ENCODE data around the gene PTPRCAP. TPM values are rescaled to one million over a fixed set of nuclear protein-coding genes. Genes with fewer than 3 reads are reported as not detected.

PTPRCAP gene
- total and polyA plus RNA-seq, 3 experiments from 2014 or later = 145 to 1,075 (median 163) TPM

- H3K4me1 ChIP-seq (ENCODE audit: insufficient read depth, low read length) = peaks cover 66% of the 10 kb centered on the region
These were observed 5.3 kb upstream of the PTPRCAP start for GRCh38 chr11:67442504-67443404.

DNA sequence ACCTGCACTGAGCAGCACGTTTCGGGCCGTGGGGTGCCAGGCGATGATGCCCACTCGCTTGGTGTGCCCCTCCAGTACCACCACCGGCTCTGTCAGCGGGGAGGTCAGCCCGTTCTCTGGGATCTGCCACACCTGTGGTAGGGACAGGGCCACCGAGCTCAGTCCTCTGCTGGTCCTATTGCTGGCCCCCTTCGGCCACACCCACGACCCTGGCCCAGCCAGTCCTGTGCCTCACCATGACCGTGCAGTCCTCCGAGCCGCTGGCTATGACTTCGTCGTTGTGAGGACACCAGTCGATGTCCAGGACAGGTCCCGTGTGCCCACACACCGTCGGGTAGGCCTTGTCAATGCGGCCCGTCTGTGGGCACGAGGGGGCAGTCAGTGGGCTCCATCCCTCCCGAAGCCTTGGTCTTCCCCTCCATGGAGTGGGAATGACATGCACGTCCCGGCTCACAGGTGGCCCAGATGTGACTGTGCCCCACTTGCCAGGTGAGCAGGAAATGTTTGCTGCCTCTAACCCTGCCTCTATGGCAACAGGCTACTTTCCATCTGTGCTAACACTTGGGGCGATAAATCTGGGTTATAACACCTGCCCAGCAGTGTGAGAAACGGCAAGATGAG lies 4.4 kb upstream of the PTPRCAP start:
- H3K9me3 ChIP-seq (ENCODE audit: low read length) = no peaks in the 10 kb centered on the region
- DNase-seq = peak in 2 of 5 donors; percentile 47 to 62
- Mint-ChIP-seq H3K9me3 (peaks cover 0 to 2% (median 0%) of the 10 kb centered on the region in 5 donors), H3K27ac (peak overlapping the region; percentile 74 to 97 (median 89)), H3K4me3 (peak overlapping the region; percentile 33 to 79 (median 65)), H3K36me3 (peaks cover 0 to 10% (median 0%) of the 10 kb centered on the region in 3 donors), H3K27me3 (peaks cover 0 to 1% of the 10 kb centered on the region in 2 donors), H3K4me1 (peaks cover 55 to 80% (median 60%) of the 10 kb centered on the region in 3 donors)
- no peak overlapping the region for H3K27ac ChIP-seq (ENCODE audit: low read depth, low read length)
- H3K4me3 ChIP-seq (ENCODE audit: low read length) = no peak overlapping the region
- ChIA-PET POLR2A (interaction anchor here (1.0 kb wide), 1 partner anchor 23 kb away, joined by 3 read pairs; no protein-coding TSS in a partner anchor), CTCF (interaction anchor here (0.8 to 0.9 kb wide), 3 partner anchors 26 to 51 kb away, joined by 3 to 5 read pairs (median 3); partner anchors contain the start of gene PPP1CA)
- no peaks in the 10 kb centered on the region for H3K36me3 ChIP-seq (ENCODE audit: insufficient read depth, low read length)
- H3K4me1 ChIP-seq (ENCODE audit: insufficient read depth, low read length) = peaks cover 57% of the 10 kb centered on the region
- no peaks in the 10 kb centered on the region for H3K27me3 ChIP-seq (ENCODE audit: insufficient read depth, low read length, poor library complexity, severe bottlenecking)

More at GRCh38 chr11:67442504-67443404, 5.3 kb upstream of the PTPRCAP start:
- peaks cover 0 to 2% (median 0%) of the 10 kb centered on the region in 5 donors for H3K9me3 Mint-ChIP-seq
- ChIA-PET POLR2A (interaction anchor here (0.6 to 1.7 kb wide), 8 partner anchors 8 to 269 kb away, joined by 3 to 6 read pairs (median 4); partner anchors contain the start of genes PITPNM1, PPP1CA, RAD9A and TBC1D10C), CTCF (interaction anchor here (1.9 kb wide), 1 partner anchor 51 kb away, joined by 5 read pairs; the partner anchor contains the start of gene RAD9A)
- DNase-seq = peak in 2 of 5 donors; percentile 17 to 29
- H3K27ac Mint-ChIP-seq = peak overlapping the region; percentile 76 to 97 (median 89)
- H3K27me3 Mint-ChIP-seq = peaks cover 0 to 1% of the 10 kb centered on the region in 2 donors
- Histone ChIP-seq H3K9me3 (ENCODE audit: low read length) (no peaks in the 10 kb centered on the region), H3K4me3 (ENCODE audit: low read length) (no peak overlapping the region), H3K27me3 (ENCODE audit: insufficient read depth, low read length, poor library complexity, severe bottlenecking) (no peaks in the 10 kb centered on the region), H3K36me3 (ENCODE audit: insufficient read depth, low read length) (no peaks in the 10 kb centered on the region), H3K27ac (ENCODE audit: low read depth, low read length) (peak overlapping the region; percentile 54)
- peaks cover 59 to 87% (median 64%) of the 10 kb centered on the region in 3 donors for H3K4me1 Mint-ChIP-seq
- H3K4me3 Mint-ChIP-seq = peak overlapping the region; percentile 48 to 79 (median 65)
- H3K36me3 Mint-ChIP-seq = peaks cover 0 to 2% (median 0%) of the 10 kb centered on the region in 3 donors

- Histone ChIP-seq H3K9me3 (ENCODE audit: low read length) (no peaks in the 10 kb centered on the region), H3K4me1 (ENCODE audit: insufficient read depth, low read length) (peaks cover 54% of the 10 kb centered on the region), H3K36me3 (ENCODE audit: insufficient read depth, low read length) (no peaks in the 10 kb centered on the region), H3K27ac (ENCODE audit: low read depth, low read length) (no peak overlapping the region), H3K27me3 (ENCODE audit: insufficient read depth, low read length, poor library complexity, severe bottlenecking) (no peaks in the 10 kb centered on the region), H3K4me3 (ENCODE audit: low read length) (no peak overlapping the region)
- ChIA-PET CTCF (interaction anchor here (0.8 to 5.5 kb wide), 5 partner anchors 27 to 65 kb away, joined by 3 to 59 read pairs (median 3); partner anchors contain the start of genes PPP1CA and TBC1D10C), POLR2A (interaction anchor here (0.6 to 1.0 kb wide), 2 partner anchors 24 to 48 kb away, joined by 3 to 4 read pairs; no protein-coding TSS in a partner anchor)
- H3K27me3 Mint-ChIP-seq = peaks cover 0 to 1% of the 10 kb centered on the region in 2 donors
- peak in 2 of 5 donors; percentile 25 to 43 for DNase-seq
- peak overlapping the region; percentile 77 to 97 (median 87) for H3K27ac Mint-ChIP-seq
- peak overlapping the region in 5 of 7 donors; percentile 30 to 99 (median 73) for H3K4me3 Mint-ChIP-seq
- peaks cover 0 to 2% (median 0%) of the 10 kb centered on the region in 5 donors for H3K9me3 Mint-ChIP-seq
- peaks cover 0 to 15% (median 0%) of the 10 kb centered on the region in 3 donors for H3K36me3 Mint-ChIP-seq
- peaks cover 52 to 79% (median 56%) of the 10 kb centered on the region in 3 donors for H3K4me1 Mint-ChIP-seq
These were observed 3.6 kb upstream of the PTPRCAP start for GRCh38 chr11:67441098-67441563.

DNA sequence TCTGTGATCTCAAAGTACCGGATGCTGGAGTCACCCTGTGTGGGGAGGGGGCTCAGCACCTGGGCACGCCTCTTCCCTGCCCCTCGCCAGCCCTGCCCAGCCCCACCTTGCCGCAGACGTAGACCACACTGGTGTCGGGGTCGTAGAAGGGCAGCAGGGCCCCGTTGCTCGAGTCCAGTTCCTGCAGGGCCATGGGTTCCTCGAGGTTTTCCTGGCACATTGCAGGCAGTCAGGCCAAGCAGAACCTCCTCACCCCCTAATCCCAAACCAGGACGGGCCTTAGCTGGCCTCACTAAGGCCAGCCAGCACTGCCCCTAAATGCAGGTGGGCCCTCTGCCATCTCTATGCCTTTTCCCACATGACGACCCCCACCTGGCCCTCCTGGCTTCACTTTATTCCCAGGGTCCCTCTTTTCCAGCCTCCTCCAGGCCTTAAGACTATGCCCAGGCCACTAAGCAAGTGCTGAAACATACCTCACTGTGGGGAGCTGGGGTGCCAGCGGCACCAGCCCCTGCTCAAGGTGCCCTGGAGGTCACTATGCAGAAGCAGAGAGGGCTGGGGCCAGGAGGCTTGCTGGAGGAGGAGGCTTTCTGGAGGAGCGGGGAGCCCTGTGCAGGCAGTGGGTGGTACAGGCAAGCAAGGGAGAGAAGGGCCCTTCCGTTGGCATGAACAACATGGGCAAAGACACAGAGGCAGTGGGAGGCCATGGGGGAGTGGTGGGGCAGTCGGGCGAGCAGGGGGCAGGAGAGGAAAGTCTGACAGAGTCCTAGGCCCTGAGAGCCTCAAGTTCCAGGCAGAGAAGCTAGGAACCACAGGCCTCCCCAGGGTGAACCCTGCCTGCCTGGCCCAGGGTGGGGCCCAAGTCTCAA lies 3.0 kb upstream of the PTPRCAP start:
- no peaks in the 10 kb centered on the region for H3K27me3 ChIP-seq (ENCODE audit: insufficient read depth, low read length, poor library complexity, severe bottlenecking)
- H3K4me1 ChIP-seq (ENCODE audit: insufficient read depth, low read length) = peaks cover 53% of the 10 kb centered on the region
- H3K27me3 Mint-ChIP-seq = peaks cover 0 to 1% of the 10 kb centered on the region in 2 donors
- peaks cover 0 to 20% (median under 1%) of the 10 kb centered on the region in 3 donors for H3K36me3 Mint-ChIP-seq
- H3K9me3 Mint-ChIP-seq = peaks cover 0 to 2% (median 0%) of the 10 kb centered on the region in 5 donors
- H3K9me3 ChIP-seq (ENCODE audit: low read length) = no peaks in the 10 kb centered on the region
- H3K4me3 ChIP-seq (ENCODE audit: low read length) = no peak overlapping the region
- peak overlapping the region; percentile 79 to 99 (median 98) for H3K4me3 Mint-ChIP-seq
- peaks cover 50 to 77% (median 50%) of the 10 kb centered on the region in 3 donors for H3K4me1 Mint-ChIP-seq
- CTCF ChIA-PET = interaction anchor here (0.9 to 5.5 kb wide), 4 partner anchors 28 to 66 kb away, joined by 3 to 59 read pairs (median 3); partner anchors contain the start of genes PPP1CA and TBC1D10C
- peak in 1 of 5 donors; percentile 39 for DNase-seq
- H3K36me3 ChIP-seq (ENCODE audit: insufficient read depth, low read length) = peaks cover 5% of the 10 kb centered on the region
- peak overlapping the region; percentile 89 to 99 (median 94) for H3K27ac Mint-ChIP-seq
- H3K27ac ChIP-seq (ENCODE audit: low read depth, low read length) = no peak overlapping the region
- POLR2A ChIA-PET = interaction anchor here (0.7 to 1.0 kb wide), 2 partner anchors 25 to 44 kb away, joined by 3 read pairs; no protein-coding TSS in a partner anchor

GRCh38 chr11:67439321-67440228 lies 2.1 kb upstream of the PTPRCAP start:
- peaks cover 0 to 26% (median 4%) of the 10 kb centered on the region in 3 donors for H3K36me3 Mint-ChIP-seq
- Histone ChIP-seq H3K4me1 (ENCODE audit: insufficient read depth, low read length) (peaks cover 53% of the 10 kb centered on the region), H3K27me3 (ENCODE audit: insufficient read depth, low read length, poor library complexity, severe bottlenecking) (no peaks in the 10 kb centered on the region), H3K9me3 (ENCODE audit: low read length) (no peaks in the 10 kb centered on the region), H3K4me3 (ENCODE audit: low read length) (peak overlapping the region; percentile 95), H3K27ac (ENCODE audit: low read depth, low read length) (peak overlapping the region; percentile 24), H3K36me3 (ENCODE audit: insufficient read depth, low read length) (peaks cover 11% of the 10 kb centered on the region)
- H3K4me1 Mint-ChIP-seq = peaks cover 46 to 77% (median 46%) of the 10 kb centered on the region in 3 donors
- H3K9me3 Mint-ChIP-seq = peaks cover 0 to 2% (median 0%) of the 10 kb centered on the region in 5 donors
- H3K4me3 Mint-ChIP-seq = peak overlapping the region; percentile 96 to 99 (median 98)
- peaks cover 0 to 1% of the 10 kb centered on the region in 2 donors for H3K27me3 Mint-ChIP-seq
- peak in 2 of 5 donors; percentile 32 to 44 for DNase-seq
- ChIA-PET POLR2A (interaction anchor here (0.7 to 10.1 kb wide), 6 partner anchors 12 to 48 kb away, joined by 3 to 203 read pairs (median 15); partner anchors contain the start of genes PPP1CA, RAD9A, RPS6KB2 and TBC1D10C), CTCF (interaction anchor here (0.7 to 5.5 kb wide), 8 partner anchors 8 to 83 kb away, joined by 3 to 59 read pairs (median 8); partner anchors contain the start of genes PITPNM1, PPP1CA, TBC1D10C and TMEM134)
- H3K27ac Mint-ChIP-seq = peak overlapping the region; percentile 89 to 99 (median 94)
